H1 (cell line): ENCODE data around the gene PFKM. TPM values are rescaled to one million over a fixed set of nuclear protein-coding genes. Genes with fewer than 3 reads are reported as not detected.

ENCODE experiments used
- CTCF ChIA-PET: fragments of 300-600 bp; sonication (Branson Sonifier 250); formaldehyde crosslinking; loops from one replicate; lab custom pipeline; 2021; ENCODE audit not compliant: partially characterized antibody; lab: Charles Lee
- POLR2A ChIA-PET: fragments of 300-600 bp; sonication (Branson Sonifier 250); formaldehyde crosslinking; loops from one replicate; lab custom pipeline; 2021; ENCODE audit warnings: inconsistent platforms; ENCODE audit not compliant: partially characterized antibody; lab: Charles Lee
- DNase-seq, 2 experiments: peaks; one replicate each; pipeline versions ENCODE4 v3.0.0 to v3.0.0-alpha.2; 2010 to 2022; ENCODE audit warnings: low spot score in 2 of 2, low read depth in 1 of 2, mixed read lengths in 1 of 2
- FAIRE-seq: peaks from 2 replicates; lab custom pipeline; 2011; peaks lifted over from hg19 to GRCh38; lab: Jason Lieb, UNC
- H2AFZ ChIP-seq: 2 replicates; pipeline ENCODE4 v1.8.1; 2012; ENCODE audit warnings: low read length, inconsistent platforms
- H2AK5ac ChIP-seq: 2 replicates; pipeline ENCODE4 v1.6.1; 2013; ENCODE audit warnings: low read depth, low read length
- H2BK120ac ChIP-seq: replicated peaks from 2 replicates; pipeline ENCODE3; 2013; ENCODE audit warnings: low read depth, low read length, inconsistent platforms
- H2BK12ac ChIP-seq: 2 replicates; pipeline ENCODE4 v1.6.1; 2013; ENCODE audit warnings: low read depth, low read length
- H2BK15ac ChIP-seq: 2 replicates; pipeline ENCODE4 v1.6.1; 2013; ENCODE audit warnings: low read length
- H2BK20ac ChIP-seq: 2 replicates; pipeline ENCODE4 v1.6.1; 2013; ENCODE audit warnings: low read length
- H2BK5ac ChIP-seq: 2 replicates; pipeline ENCODE4 v1.6.1; 2013; ENCODE audit warnings: low read depth, low read length
- H3K14ac ChIP-seq: 2 replicates; pipeline ENCODE4 v1.6.1; 2013; ENCODE audit warnings: inconsistent platforms; ENCODE audit not compliant: insufficient read length
- H3K18ac ChIP-seq: 2 replicates; pipeline ENCODE4 v1.6.1; 2013; ENCODE audit warnings: low read length; ENCODE audit errors: extremely low read depth
- H3K23ac ChIP-seq: 2 replicates; pipeline ENCODE4 v1.6.1; 2013; ENCODE audit warnings: inconsistent platforms; ENCODE audit not compliant: insufficient read length
- H3K23me2 ChIP-seq: 2 replicates; pipeline ENCODE4 v1.6.1; 2013; ENCODE audit warnings: low read depth, low read length
- H3K27ac ChIP-seq: 2 replicates; pipeline ENCODE4 v1.6.1; 2011; ENCODE audit warnings: low read depth, low read length, inconsistent platforms
- H3K27me3 ChIP-seq, 4 experiments: replicated peaks in 1 of 4; 1 replicate in 1 of 4; 2 replicates in 3 of 4; pipeline versions ENCODE4 v1.6.1 to v1.8.1; 2011 to 2013; ENCODE audit warnings: low read length in 3 of 4, mild to moderate bottlenecking in 3 of 4, inconsistent platforms in 2 of 4, mixed read lengths in 2 of 4, moderate library complexity in 1 of 4; ENCODE audit not compliant: control insufficient read depth in 3 of 4, insufficient read depth in 3 of 4; ENCODE audit errors: extremely low read depth in 1 of 4
- H3K36me3 ChIP-seq, 4 experiments: 2 replicates each; pipeline versions ENCODE4 v1.6.1 to v1.8.1; 2011 to 2013; ENCODE audit warnings: mild to moderate bottlenecking in 4 of 4, low read length in 3 of 4, moderate library complexity in 2 of 4, control low read depth in 1 of 4, inconsistent platforms in 1 of 4; ENCODE audit not compliant: insufficient read depth in 4 of 4, control insufficient read depth in 2 of 4
- H3K4ac ChIP-seq: replicated peaks from 2 replicates; pipeline ENCODE3; 2013; ENCODE audit warnings: low read length, low read depth, mixed read lengths, inconsistent platforms; ENCODE audit not compliant: insufficient read length
- H3K4me1 ChIP-seq, 4 experiments: replicated peaks in 1 of 4; 1 replicate in 1 of 4; 2 replicates in 3 of 4; pipeline versions ENCODE4 v1.6.1 to v1.8.1; 2011 to 2013; ENCODE audit warnings: low read length in 3 of 4, inconsistent platforms in 2 of 4, mixed read lengths in 1 of 4; ENCODE audit not compliant: insufficient read depth in 4 of 4, control insufficient read depth in 3 of 4
- H3K4me2 ChIP-seq, 2 experiments: 2 replicates each; pipeline versions ENCODE4 v1.6.1 to v1.8.1; 2011 to 2013; ENCODE audit warnings: low read depth in 2 of 2, low read length in 2 of 2, control low read depth in 1 of 2, inconsistent platforms in 1 of 2, mild to moderate bottlenecking in 1 of 2; ENCODE audit not compliant: insufficient read depth in 1 of 2
- H3K4me3 ChIP-seq, 4 experiments: fragments of 200-600, 300-600 bp in 1 of 4; sonication (generic), shearing (Covaris generic), sonication (Bioruptor Twin) in 1 of 4; 2 replicates each; pipeline versions ENCODE4 v1.5.1 to v1.8.1; 2011 to 2016; ENCODE audit warnings: low read length in 4 of 4, low read depth in 3 of 4, control low read depth in 2 of 4, inconsistent platforms in 2 of 4, mild to moderate bottlenecking in 2 of 4, mixed read lengths in 1 of 4, moderate library complexity in 1 of 4; ENCODE audit not compliant: insufficient read depth in 2 of 4; ENCODE audit errors: extremely low read depth in 1 of 4
- H3K56ac ChIP-seq: replicated peaks from 2 replicates; pipeline ENCODE3; 2013; ENCODE audit warnings: low read depth, mild to moderate bottlenecking, mixed read lengths, low read length, inconsistent platforms; ENCODE audit not compliant: insufficient read length
- H3K79me1 ChIP-seq: 2 replicates; pipeline ENCODE4 v1.6.1; 2013; ENCODE audit warnings: low read depth, low read length, control low read depth
- H3K79me2 ChIP-seq, 2 experiments: 2 replicates each; pipeline versions ENCODE4 v1.6.1 to v1.8.1; 2012 to 2013; ENCODE audit warnings: low read length in 2 of 2, mild to moderate bottlenecking in 2 of 2, inconsistent platforms in 1 of 2; ENCODE audit not compliant: insufficient read depth in 2 of 2, control insufficient read depth in 1 of 2
- H3K9ac ChIP-seq, 4 experiments: replicated peaks in 1 of 4; 1 replicate in 1 of 4; 2 replicates in 3 of 4; pipeline versions ENCODE4 v1.6.1 to v1.8.1; 2011 to 2013; ENCODE audit warnings: low read depth in 3 of 4, low read length in 3 of 4, control low read depth in 2 of 4, mild to moderate bottlenecking in 2 of 4, moderate library complexity in 2 of 4, inconsistent platforms in 1 of 4; ENCODE audit errors: extremely low read depth in 1 of 4
- H3K9me3 ChIP-seq, 2 experiments: 2 replicates each; pipeline versions ENCODE4 v1.6.1 to v1.8.1; 2012 to 2013; ENCODE audit warnings: mild to moderate bottlenecking in 2 of 2, moderate library complexity in 2 of 2, control low read depth in 1 of 2, inconsistent platforms in 1 of 2, low read depth in 1 of 2, low read length in 1 of 2, mixed read lengths in 1 of 2; ENCODE audit not compliant: insufficient read depth in 2 of 2
- H4K20me1 ChIP-seq, 2 experiments: replicated peaks in 1 of 2; 2 replicates each; pipeline versions ENCODE3 to v1.8.1; 2011 to 2013; ENCODE audit warnings: inconsistent platforms in 2 of 2, low read length in 2 of 2, mild to moderate bottlenecking in 1 of 2; ENCODE audit not compliant: insufficient read depth in 2 of 2, control insufficient read depth in 1 of 2
- H4K5ac ChIP-seq: 2 replicates; pipeline ENCODE4 v1.6.1; 2013; ENCODE audit warnings: low read length, low read depth, mixed read lengths, inconsistent platforms; ENCODE audit not compliant: insufficient read length
- H4K8ac ChIP-seq: 2 replicates; pipeline ENCODE4 v1.8.0; 2013; ENCODE audit warnings: mild to moderate bottlenecking, moderate library complexity, low read length, inconsistent platforms; ENCODE audit not compliant: insufficient read depth; ENCODE audit errors: extremely low read depth
- H4K91ac ChIP-seq: replicated peaks from 2 replicates; pipeline ENCODE3; 2013; ENCODE audit warnings: low read length, mixed read lengths, inconsistent platforms; ENCODE audit not compliant: insufficient read length
- CHD1 ChIP-seq: IDR thresholded peaks from 2 replicates; pipeline ENCODE4 v1.6.1; 2012; ENCODE audit warnings: low read depth, low read length, improper control_type of control experiment
- CHD2 ChIP-seq: IDR thresholded peaks from 2 replicates; pipeline ENCODE4 v1.6.1; 2012; ENCODE audit warnings: low read length, improper control_type of control experiment
- EGR1 ChIP-seq: IDR thresholded peaks from 2 replicates; pipeline ENCODE4 v1.6.1; 2011; ENCODE audit warnings: low read depth, low read length, borderline replicate concordance
- EP300 ChIP-seq, 2 experiments: IDR thresholded peaks; 1 replicate in 1 of 2; 2 replicates in 1 of 2; pipeline ENCODE4 v1.6.1; 2011 to 2012; ENCODE audit warnings: low read depth in 2 of 2, low read length in 2 of 2, mild to moderate bottlenecking in 2 of 2, borderline replicate concordance in 1 of 2, inconsistent platforms in 1 of 2, moderate library complexity in 1 of 2
- MAX ChIP-seq: IDR thresholded peaks from 2 replicates; pipeline ENCODE4 v1.6.1; 2012; ENCODE audit warnings: inconsistent platforms
- NANOG ChIP-seq: IDR thresholded peaks from 2 replicates; pipeline ENCODE4 v1.6.1; 2011; ENCODE audit warnings: low read length, low read depth, mild to moderate bottlenecking, inconsistent platforms; ENCODE audit not compliant: insufficient read depth, poor library complexity, severe bottlenecking
- PHF8 ChIP-seq: fragments of 200-600 bp; sonication (generic); conservative IDR thresholded peaks from 2 replicates; pipeline ENCODE4 v1.7.1; 2012; ENCODE audit warnings: low read depth, mild to moderate bottlenecking, inconsistent platforms, low read length, moderate library complexity
- POLR2A ChIP-seq, 2 experiments: IDR thresholded peaks; 1 replicate in 1 of 2; 2 replicates in 1 of 2; pipeline ENCODE4 v1.6.1; 2011; ENCODE audit warnings: low read depth in 2 of 2, low read length in 2 of 2, mild to moderate bottlenecking in 2 of 2; ENCODE audit errors: control extremely low read depth in 1 of 2
- SP1 ChIP-seq: IDR thresholded peaks from 2 replicates; pipeline ENCODE4 v1.6.1; 2011; ENCODE audit warnings: low read depth, low read length
- USF2 ChIP-seq: IDR thresholded peaks from 2 replicates; pipeline ENCODE4 v1.6.1; 2011; ENCODE audit warnings: low read length, improper control_type of control experiment
- WGBS, 2 experiments: shearing (Covaris generic) in 1 of 2; methylation state at CpG; one replicate each; pipeline versions ENCODE4 v1.1.6 to v1.1.7; 2013 to 2015; ENCODE audit warnings: low lambda C conversion rate in 2 of 2, mixed read lengths in 2 of 2, inconsistent platforms in 1 of 2, low coverage in 1 of 2, missing lambda C conversion rate in 1 of 2; ENCODE audit not compliant: insufficient replicate concordance in 2 of 2, insufficient coverage in 1 of 2, insufficient read length in 1 of 2; ENCODE audit errors: extremely low coverage in 1 of 2, missing lambda C conversion rate in 1 of 2; 5-methylcytosine and 5-hydroxymethylcytosine counted together
- polyA plus RNA-seq, 7 experiments: library from polyadenylated mRNA; depleted of rRNA in 3 of 7; stranded (reverse) in 5 of 7; unstranded in 2 of 7; fragments of >200 nt in 5 of 7; fragments of 200-250 nt in 2 of 7; gene quantifications; 1 replicate in 5 of 7; 2 replicates in 1 of 7; 4 replicates in 1 of 7; pipeline versions ENCODE4 v1.2.1 to v1.2.3, GENCODE V29; 2011 to 2013; ENCODE audit warnings: missing spikeins in 2 of 7, mixed read lengths in 2 of 7
- total RNA-seq: library from RNA; stranded (reverse); fragmentation: NEBNext Ultra II Directional; extraction: Animal tissue kit (Norgen Biotek cat#: 25700); gene quantifications from 2 replicates; pipeline ENCODE4 v1.2.1, GENCODE V29; 2021

The PFKM gene
- total and polyA plus RNA-seq, 2 of the 8 experiments (the other 6 are each of a cell fraction or from before 2014, with no cell fraction given) = 62.6 to 106 TPM

GRCh38 chr12:48185181-48185919 lies 66.2 kb downstream of the PFKM start:
- POLR2A ChIA-PET = interaction anchor here (0.7 to 2.5 kb wide), 7 partner anchors 9 to 80 kb away, joined by 3 to 8 read pairs (median 5); partner anchors contain the start of genes ASB8 and SENP1
- CTCF ChIA-PET = interaction anchor here (0.6 to 6.5 kb wide), 10 partner anchors 13 to 433 kb away, joined by 3 to 63 read pairs (median 4); partner anchors contain the start of gene VDR
- H3K27ac ChIP-seq = no peak overlapping the region
- H4K5ac ChIP-seq = no peak overlapping the region
- DNase-seq (peak in 1 of 2 experiments; percentile 63), FAIRE-seq (no peak)
- H3K23me2 ChIP-seq = peaks cover 14% of the 10 kb centered on the region; the same call in 1 of the 2 replicates
- H4K8ac ChIP-seq = no peak overlapping the region
- 0 out of 2 replicates have a peak overlapping the region, but pooled peaks have one; percentile 10 for H2AK5ac ChIP-seq
- 59% methylated on average over 10 of the region's 10 CpGs; no CpG with 5 or more reads in 1 of the 2 experiments for WGBS, 2 experiments
- H3K4me2 ChIP-seq = peak overlapping the region; percentile 94 to 97
- no peaks in the 10 kb centered on the region; a peak in 1 of 4 replicates for H3K9me3 ChIP-seq
- H3K56ac ChIP-seq = no peak overlapping the region
- no peak overlapping the region for H2BK20ac ChIP-seq
- no peak overlapping the region for H3K14ac ChIP-seq
- H3K79me1 ChIP-seq = no peaks in the 10 kb centered on the region
- peaks cover 6 to 20% (median 11%) of the 10 kb centered on the region in 4 experiments; a peak in 6 of 7 replicates for H3K4me1 ChIP-seq
- no peaks in the 10 kb centered on the region for H3K36me3 ChIP-seq
- no peak overlapping the region for H4K91ac ChIP-seq
- peak overlapping the region; percentile 93; the same call in 1 of the 2 replicates for H2BK15ac ChIP-seq
- H3K4me3 ChIP-seq = peak overlapping the region; percentile 35 to 80 (median 72); a peak in 7 of 8 replicates
- H2AFZ ChIP-seq = no peak overlapping the region
- H3K9ac ChIP-seq = no peak overlapping the region
- no peak overlapping the region for H3K23ac ChIP-seq
- no peak overlapping the region; the same call in 1 of the 2 replicates for H2BK5ac ChIP-seq
- H3K4ac ChIP-seq = no peak overlapping the region
- H4K20me1 ChIP-seq = no peaks in the 10 kb centered on the region
- no peak overlapping the region for H2BK120ac ChIP-seq
- no peak overlapping the region for H3K18ac ChIP-seq
- peak overlapping the region; percentile 21; the same call in 1 of the 2 replicates for H2BK12ac ChIP-seq
- no peaks in the 10 kb centered on the region for H3K79me2 ChIP-seq
- peaks cover 8 to 39% (median 25%) of the 10 kb centered on the region in 4 experiments for H3K27me3 ChIP-seq
- TF ChIP-seq USF2 (no peak), POLR2A (IDR thresholded peaks at IDR 0.05; ENCODE audit: control extremely low read depth in 1 of 2, low read depth in 2 of 2, low read length in 2 of 2) (0 out of 3 replicates have a peak, but pooled peaks of 1 of the 2 experiments have one; percentile 30), EGR1 (no peak), CHD1 (no peak), EP300 (IDR thresholded peaks at IDR 0.05; ENCODE audit: borderline replicate concordance in 1 of 2, low read depth in 2 of 2, low read length in 2 of 2) (no peak), SP1 (peak; percentile 16; the same call in 1 of the 2 replicates), NANOG (no peak), MAX (no peak), PHF8 (no peak), CHD2 (no peak)
